PC-9 (cell line): Measurements from ENCODE around the gene PXDN.

Experiments
- CTCF ChIP-seq: fragments of 200-600 bp; sonication (generic); conservative IDR thresholded peaks from 2 replicates; pipeline ENCODE4 v1.6.1; 2017; ENCODE audit warnings: mixed run types, antibody characterized with exemption, mild to moderate bottlenecking, moderate library complexity
- EZH2 ChIP-seq: fragments of 200-600 bp; sonication (generic); IDR thresholded peaks from 2 replicates; pipeline ENCODE4 v1.8.0; 2017; ENCODE audit warnings: antibody characterized with exemption, low read depth

GRCh38 chr2:1729242-1729641 lies 15.1 kb downstream of the PXDN start:
- TF ChIP-seq CTCF = no peak
- TF ChIP-seq EZH2 = no peak
